ENCODE results near the gene SDHA.

- no peak for TF ChIP-seq MAFK (IDR thresholded peaks at IDR 0.05; ENCODE audit: low read depth, low read length)
- no peak for TF ChIP-seq CTCF (IDR thresholded peaks at IDR 0.05; ENCODE audit: control extremely low read depth in 1 of 3, insufficient read depth in 1 of 3, low read depth in 1 of 3, low read length in 3 of 3)
- TF ChIP-seq POLR2A (IDR thresholded peaks at IDR 0.05; ENCODE audit: control extremely low read depth in 1 of 2, low read depth in 2 of 2, low read length in 2 of 2): no peak
- TF ChIP-seq SUZ12 (IDR thresholded peaks at IDR 0.05; ENCODE audit: low read length): no peak
- TF ChIP-seq EP300 (IDR thresholded peaks at IDR 0.05; ENCODE audit: borderline replicate concordance in 1 of 2, low read depth in 2 of 2, low read length in 2 of 2): no peak
These were observed 26.8 kb upstream of the SDHA start, which contains the start of gene LRRC14B for GRCh38 chr5:191036-191948.
